ENCODE data around the gene SCPEP1. TPM values are rescaled to one million over a fixed set of nuclear protein-coding genes. Genes with fewer than 3 reads are reported as not detected.

The SCPEP1 gene
- total and polyA plus RNA-seq, 10 of the 15 experiments (the other 5 are each of a cell fraction or from before 2014, with no cell fraction given): 31.2 to 80.2 (median 40.7) TPM

DNA sequence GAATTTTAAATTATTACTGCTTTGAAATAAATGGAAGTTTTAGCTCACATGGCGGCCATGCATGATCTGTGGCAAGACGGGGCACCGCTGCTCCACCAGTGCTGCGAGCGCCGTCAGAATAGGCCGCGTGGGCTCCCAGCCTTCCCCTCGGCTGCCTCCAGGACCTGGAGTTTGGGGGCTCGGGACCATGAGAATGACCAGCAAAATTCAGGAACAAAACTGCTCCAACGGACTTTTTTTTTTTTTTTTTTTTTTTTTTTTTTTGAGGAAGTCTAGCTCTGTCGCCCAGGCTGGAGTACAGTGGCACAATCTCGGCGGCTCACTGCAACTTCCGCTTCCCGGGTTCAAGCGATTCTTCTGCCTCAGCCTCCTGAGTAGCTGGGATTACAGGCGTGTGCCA lies 68.8 kb downstream of the SCPEP1 start:
- WGBS (ENCODE audit: insufficient coverage, insufficient replicate concordance, low lambda C conversion rate, missing lambda C conversion rate): 64% methylated on average over 17 of the region's 18 CpGs
- Histone ChIP-seq H3K36me3 (ENCODE audit: control insufficient read depth in 2 of 2, insufficient read depth in 2 of 2, low read length in 1 of 2) (no peaks in the 10 kb centered on the region), H3K79me2 (ENCODE audit: control insufficient read depth, insufficient read depth, low read length) (no peaks in the 10 kb centered on the region), H3K9me3 (replicated peaks; ENCODE audit: control insufficient read depth, insufficient read depth, low read length) (no peaks in the 10 kb centered on the region), H3K27ac (ENCODE audit: control insufficient read depth, insufficient read depth) (no peak overlapping the region), H2AFZ (ENCODE audit: control insufficient read depth, low read depth, low read length) (no peak overlapping the region; the same call in 1 of the 2 replicates), H3K27me3 (replicated peaks in 1 of 2; ENCODE audit: control insufficient read depth in 2 of 2, insufficient read depth in 2 of 2, low read length in 1 of 2) (peaks cover 0 to 3% of the 10 kb centered on the region in 2 experiments; a peak in 3 of 4 replicates), H3K4me2 (ENCODE audit: control insufficient read depth, insufficient read depth) (peak overlapping the region; percentile 79; the same call in 1 of the 2 replicates), H4K20me1 (ENCODE audit: control insufficient read depth, insufficient read depth) (no peaks in the 10 kb centered on the region), H3K9ac (ENCODE audit: control insufficient read depth, insufficient read depth, low read length) (no peak overlapping the region), H3K4me3 (peak overlapping the region; percentile 32; the same call in 1 of the 2 replicates), H3K4me1 (ENCODE audit: control insufficient read depth, insufficient read depth, low read length) (peaks cover 6% of the 10 kb centered on the region)
- DNase-seq (ENCODE audit: low read depth, low spot score) (no peak), FAIRE-seq (no peak), ATAC-seq (no peak; the same call in 1 of the 3 replicates)
- no peak for TF ChIP-seq POLR2AphosphoS5 (IDR thresholded peaks at IDR 0.05; ENCODE audit: low read length)
- SMC1A ChIA-PET (ENCODE audit: uncharacterized antibody, unreplicated experiment): interaction anchor here (0.9 to 1.2 kb wide), 2 partner anchors 10 to 19 kb away, joined by 3 read pairs; no protein-coding TSS in a partner anchor
- intact Hi-C loops (cut with micrococcal nuclease; ENCODE audit: unreplicated experiment) (no loop called here), in situ Hi-C loops (cut with MboI) (no loop called here)
- no TSS peak for BruUV-seq (replicated peaks)
- CTCF ChIA-PET: interaction anchor here (0.9 kb wide), 1 partner anchor 38 kb away, joined by 3 read pairs; the partner anchor contains the start of gene AKAP1
- RAD21 ChIA-PET (ENCODE audit: unreplicated experiment): no interaction called here
- POLR2A ChIA-PET: no interaction called here

DNA sequence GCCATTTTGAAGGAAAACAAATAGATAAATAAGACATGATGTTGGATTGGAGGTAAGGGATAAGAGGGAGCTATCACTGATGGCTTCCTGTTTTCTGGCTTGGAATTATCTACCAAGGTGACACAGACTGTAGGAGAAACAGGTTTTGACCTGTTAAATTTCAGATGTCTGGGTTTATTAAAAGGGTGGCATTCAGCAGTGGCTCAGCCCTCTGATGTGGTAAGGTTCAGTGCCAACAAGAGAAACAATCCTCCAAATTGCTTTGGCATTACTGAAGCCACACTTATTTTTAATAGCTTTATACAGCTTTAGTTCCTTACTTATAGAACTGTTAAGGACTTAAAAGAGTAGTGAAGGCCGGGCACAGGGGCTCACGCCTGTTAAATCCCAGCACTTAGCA lies 70.2 kb downstream of the SCPEP1 start:
- in situ Hi-C loops (cut with MboI) (no loop called here), intact Hi-C loops (cut with micrococcal nuclease; ENCODE audit: unreplicated experiment) (no loop called here)
- CTCF ChIA-PET: interaction anchor here (1.6 kb wide), 1 partner anchor 32 kb away, joined by 4 read pairs; no protein-coding TSS in a partner anchor
- POLR2A ChIA-PET: interaction anchor here (0.6 to 0.9 kb wide), 2 partner anchors 35 to 70 kb away, joined by 3 to 4 read pairs; no protein-coding TSS in a partner anchor
- Histone ChIP-seq H3K4me3 (no peak overlapping the region), H4K20me1 (ENCODE audit: control insufficient read depth, insufficient read depth) (no peaks in the 10 kb centered on the region), H3K27ac (ENCODE audit: control insufficient read depth, insufficient read depth) (no peak overlapping the region), H3K79me2 (ENCODE audit: control insufficient read depth, insufficient read depth, low read length) (no peaks in the 10 kb centered on the region), H3K9ac (ENCODE audit: control insufficient read depth, insufficient read depth, low read length) (no peak overlapping the region), H3K36me3 (ENCODE audit: control insufficient read depth in 2 of 2, insufficient read depth in 2 of 2, low read length in 1 of 2) (no peaks in the 10 kb centered on the region), H3K9me3 (replicated peaks; ENCODE audit: control insufficient read depth, insufficient read depth, low read length) (no peaks in the 10 kb centered on the region), H3K4me1 (ENCODE audit: control insufficient read depth, insufficient read depth, low read length) (peaks cover 6% of the 10 kb centered on the region), H3K4me2 (ENCODE audit: control insufficient read depth, insufficient read depth) (no peak overlapping the region), H2AFZ (ENCODE audit: control insufficient read depth, low read depth, low read length) (no peak overlapping the region), H3K27me3 (replicated peaks in 1 of 2; ENCODE audit: control insufficient read depth in 2 of 2, insufficient read depth in 2 of 2, low read length in 1 of 2) (peaks cover 0 to 3% of the 10 kb centered on the region in 2 experiments; a peak in 3 of 4 replicates)
- ATAC-seq: no peak
- WGBS (ENCODE audit: insufficient coverage, insufficient replicate concordance, low lambda C conversion rate, missing lambda C conversion rate): 57% methylated on average over 2 of the region's 2 CpGs
- RAD21 ChIA-PET (ENCODE audit: unreplicated experiment): interaction anchor here (1.0 to 1.3 kb wide), 2 partner anchors 32 to 735 kb away, joined by 3 to 4 read pairs; no protein-coding TSS in a partner anchor
- no peak for DNase-seq (ENCODE audit: low read depth, low spot score)
- TF ChIP-seq CEBPB (IDR thresholded peaks at IDR 0.05; ENCODE audit: borderline replicate concordance in 1 of 2, low read depth in 2 of 2, low read length in 2 of 2) (no peak), GATAD2B (conservative IDR thresholded peaks at IDR 0.05; ENCODE audit: low read depth) (no peak), POLR2AphosphoS2 (IDR thresholded peaks at IDR 0.05; ENCODE audit: low read depth, low read length) (no peak), KDM1A (IDR thresholded peaks at IDR 0.05; ENCODE audit: borderline replicate concordance) (no peak), CREB1 (IDR thresholded peaks at IDR 0.05; ENCODE audit: low read depth) (no peak), POLR2AphosphoS5 (IDR thresholded peaks at IDR 0.05; ENCODE audit: low read length) (no peak)
- TF ChIP-seq, protein P1, sequence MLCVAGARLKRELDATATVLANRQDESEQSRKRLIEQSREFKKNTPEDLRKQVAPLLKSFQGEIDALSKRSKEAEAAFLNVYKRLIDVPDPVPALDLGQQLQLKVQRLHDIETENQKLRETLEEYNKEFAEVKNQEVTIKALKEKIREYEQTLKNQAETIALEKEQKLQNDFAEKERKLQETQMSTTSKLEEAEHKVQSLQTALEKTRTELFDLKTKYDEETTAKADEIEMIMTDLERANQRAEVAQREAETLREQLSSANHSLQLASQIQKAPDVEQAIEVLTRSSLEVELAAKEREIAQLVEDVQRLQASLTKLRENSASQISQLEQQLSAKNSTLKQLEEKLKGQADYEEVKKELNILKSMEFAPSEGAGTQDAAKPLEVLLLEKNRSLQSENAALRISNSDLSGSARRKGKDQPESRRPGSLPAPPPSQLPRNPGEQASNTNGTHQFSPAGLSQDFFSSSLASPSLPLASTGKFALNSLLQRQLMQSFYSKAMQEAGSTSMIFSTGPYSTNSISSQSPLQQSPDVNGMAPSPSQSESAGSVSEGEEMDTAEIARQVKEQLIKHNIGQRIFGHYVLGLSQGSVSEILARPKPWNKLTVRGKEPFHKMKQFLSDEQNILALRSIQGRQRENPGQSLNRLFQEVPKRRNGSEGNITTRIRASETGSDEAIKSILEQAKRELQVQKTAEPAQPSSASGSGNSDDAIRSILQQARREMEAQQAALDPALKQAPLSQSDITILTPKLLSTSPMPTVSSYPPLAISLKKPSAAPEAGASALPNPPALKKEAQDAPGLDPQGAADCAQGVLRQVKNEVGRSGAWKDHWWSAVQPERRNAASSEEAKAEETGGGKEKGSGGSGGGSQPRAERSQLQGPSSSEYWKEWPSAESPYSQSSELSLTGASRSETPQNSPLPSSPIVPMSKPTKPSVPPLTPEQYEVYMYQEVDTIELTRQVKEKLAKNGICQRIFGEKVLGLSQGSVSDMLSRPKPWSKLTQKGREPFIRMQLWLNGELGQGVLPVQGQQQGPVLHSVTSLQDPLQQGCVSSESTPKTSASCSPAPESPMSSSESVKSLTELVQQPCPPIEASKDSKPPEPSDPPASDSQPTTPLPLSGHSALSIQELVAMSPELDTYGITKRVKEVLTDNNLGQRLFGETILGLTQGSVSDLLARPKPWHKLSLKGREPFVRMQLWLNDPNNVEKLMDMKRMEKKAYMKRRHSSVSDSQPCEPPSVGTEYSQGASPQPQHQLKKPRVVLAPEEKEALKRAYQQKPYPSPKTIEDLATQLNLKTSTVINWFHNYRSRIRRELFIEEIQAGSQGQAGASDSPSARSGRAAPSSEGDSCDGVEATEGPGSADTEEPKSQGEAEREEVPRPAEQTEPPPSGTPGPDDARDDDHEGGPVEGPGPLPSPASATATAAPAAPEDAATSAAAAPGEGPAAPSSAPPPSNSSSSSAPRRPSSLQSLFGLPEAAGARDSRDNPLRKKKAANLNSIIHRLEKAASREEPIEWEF (IDR thresholded peaks at IDR 0.05; ENCODE audit: insufficient replicate concordance, low read depth, low read length): no peak
- TF ChIP-seq, protein P2, sequence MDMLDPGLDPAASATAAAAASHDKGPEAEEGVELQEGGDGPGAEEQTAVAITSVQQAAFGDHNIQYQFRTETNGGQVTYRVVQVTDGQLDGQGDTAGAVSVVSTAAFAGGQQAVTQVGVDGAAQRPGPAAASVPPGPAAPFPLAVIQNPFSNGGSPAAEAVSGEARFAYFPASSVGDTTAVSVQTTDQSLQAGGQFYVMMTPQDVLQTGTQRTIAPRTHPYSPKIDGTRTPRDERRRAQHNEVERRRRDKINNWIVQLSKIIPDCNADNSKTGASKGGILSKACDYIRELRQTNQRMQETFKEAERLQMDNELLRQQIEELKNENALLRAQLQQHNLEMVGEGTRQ (IDR thresholded peaks at IDR 0.05; ENCODE audit: borderline replicate concordance, low read depth, low read length): no peak
- SMC1A ChIA-PET (ENCODE audit: uncharacterized antibody, unreplicated experiment): interaction anchor here (1.0 to 1.3 kb wide), 2 partner anchors 11 to 23 kb away, joined by 3 read pairs; no protein-coding TSS in a partner anchor
- no TSS peak for BruUV-seq (replicated peaks)
- no peak for FAIRE-seq
